CD14-positive monocyte (primary cell): ENCODE results near the gene CTTN. TPM values are rescaled to one million over a fixed set of nuclear protein-coding genes. Genes with fewer than 3 reads are reported as not detected.
A peak's percentile ranks its signal among the peaks of the same experiment; 100 is the strongest.

ENCODE experiments used
- DNase-seq, 3 donors: peaks; one replicate each; pipeline ENCODE4 v3.0.0-alpha.2; 2011 to 2022
- H2AFZ ChIP-seq: 2 replicates; pipeline ENCODE4 v1.6.0; 2012; ENCODE audit warnings: mild to moderate bottlenecking, low read depth, low read length, inconsistent platforms; ENCODE audit not compliant: insufficient read depth, poor library complexity, severe bottlenecking
- H3K27ac ChIP-seq, 2 donors: 1 replicate in 1 of 2; 2 replicates in 1 of 2; pipeline ENCODE4 v1.5.1; 2012 to 2013; ENCODE audit warnings: low read length in 2 of 2, control low read depth in 1 of 2, inconsistent platforms in 1 of 2, low read depth in 1 of 2, mild to moderate bottlenecking in 1 of 2
- H3K27me3 ChIP-seq, 2 donors: one replicate each; pipeline versions ENCODE4 v1.6.0 to v1.6.1; 2011 to 2013; ENCODE audit warnings: low read length in 2 of 2; ENCODE audit not compliant: control insufficient read depth in 2 of 2, insufficient read depth in 2 of 2
- H3K36me3 ChIP-seq, 2 donors: replicated peaks in 1 of 2; 1 replicate in 1 of 2; 2 replicates in 1 of 2; pipeline versions ENCODE4 v1.5.1 to v1.6.1; 2012 to 2013; ENCODE audit warnings: low read length in 2 of 2, control low read depth in 1 of 2, inconsistent platforms in 1 of 2, mild to moderate bottlenecking in 1 of 2; ENCODE audit not compliant: insufficient read depth in 2 of 2, control insufficient read depth in 1 of 2
- H3K4me1 ChIP-seq, 2 donors: 1 replicate in 1 of 2; 2 replicates in 1 of 2; pipeline versions ENCODE4 v1.5.1 to v1.6.1; 2012 to 2013; ENCODE audit warnings: low read length in 2 of 2, control low read depth in 1 of 2, inconsistent platforms in 1 of 2, mild to moderate bottlenecking in 1 of 2, moderate library complexity in 1 of 2; ENCODE audit not compliant: insufficient read depth in 2 of 2, control insufficient read depth in 1 of 2
- H3K4me2 ChIP-seq: replicated peaks from 2 replicates; pipeline ENCODE3; 2012; ENCODE audit warnings: low read length, moderate library complexity, mild to moderate bottlenecking; ENCODE audit not compliant: poor library complexity, severe bottlenecking; ENCODE audit errors: extremely low read depth
- H3K4me3 ChIP-seq, 3 experiments: fragments of 200-600 bp in 1 of 3; sonication (generic) in 1 of 3; replicated peaks in 1 of 3; 1 replicate in 2 of 3; 2 replicates in 1 of 3; pipeline ENCODE4 v1.5.1; 2011 to 2013; ENCODE audit warnings: low read length in 3 of 3, mild to moderate bottlenecking in 3 of 3, control low read depth in 2 of 3, low read depth in 2 of 3, inconsistent platforms in 1 of 3, moderate library complexity in 1 of 3
- H3K79me2 ChIP-seq: 2 replicates; pipeline ENCODE4 v1.6.0; 2012; ENCODE audit warnings: mild to moderate bottlenecking, control low read depth, inconsistent platforms, low read length, moderate library complexity; ENCODE audit not compliant: insufficient read depth
- H3K9ac ChIP-seq: 2 replicates; pipeline ENCODE4 v1.6.0; 2017; ENCODE audit warnings: low read length, mild to moderate bottlenecking; ENCODE audit not compliant: insufficient read depth, poor library complexity, severe bottlenecking
- H3K9me3 ChIP-seq, 2 donors: replicated peaks in 1 of 2; 1 replicate in 1 of 2; 2 replicates in 1 of 2; pipeline versions ENCODE4 v1.5.1 to v1.6.1; 2012 to 2013; ENCODE audit warnings: low read length in 2 of 2, control low read depth in 1 of 2; ENCODE audit not compliant: control insufficient read depth in 1 of 2, insufficient read depth in 1 of 2
- H4K20me1 ChIP-seq: 2 replicates; pipeline ENCODE4 v1.6.0; 2012; ENCODE audit warnings: mild to moderate bottlenecking, low read length, control low read depth, moderate library complexity; ENCODE audit not compliant: insufficient read depth
- H3K27ac Mint-ChIP-seq, 7 donors: one replicate each; pipeline ENCODE4 v1.8.0; 2020; ENCODE audit warnings: mild to moderate bottlenecking in 7 of 7, mixed read lengths in 7 of 7, moderate library complexity in 6 of 7, inconsistent platforms in 2 of 7
- H3K27me3 Mint-ChIP-seq, 3 donors: one replicate each; pipeline ENCODE4 v1.8.0; 2021 to 2022; ENCODE audit warnings: low read depth in 3 of 3, mild to moderate bottlenecking in 3 of 3, mixed read lengths in 3 of 3, moderate library complexity in 3 of 3, inconsistent platforms in 1 of 3
- H3K36me3 Mint-ChIP-seq, 2 donors: one replicate each; pipeline ENCODE4 v1.8.0; 2020; ENCODE audit warnings: mixed read lengths in 2 of 2, inconsistent platforms in 1 of 2, mild to moderate bottlenecking in 1 of 2
- H3K4me1 Mint-ChIP-seq: one replicate; pipeline ENCODE4 v1.8.0; 2020; ENCODE audit warnings: mild to moderate bottlenecking, mixed read lengths
- H3K4me3 Mint-ChIP-seq, 2 donors: one replicate each; pipeline ENCODE4 v1.8.0; 2020; ENCODE audit warnings: mild to moderate bottlenecking in 2 of 2, mixed read lengths in 2 of 2, moderate library complexity in 1 of 2
- H3K9me3 Mint-ChIP-seq, 7 donors: one replicate each; pipeline ENCODE4 v1.8.0; 2020 to 2022; ENCODE audit warnings: mixed read lengths in 7 of 7, mild to moderate bottlenecking in 6 of 7, moderate library complexity in 6 of 7, inconsistent platforms in 2 of 7
- WGBS: methylation state at CpG from one replicate; pipeline ENCODE4 v1.1.5; 2013; ENCODE audit warnings: missing lambda C conversion rate; ENCODE audit not compliant: insufficient coverage; 5-methylcytosine and 5-hydroxymethylcytosine counted together
- intact Hi-C, 2 donors: fragments of 100-400 bp; cut with micrococcal nuclease; formaldehyde crosslinking; loops; one replicate each; pipeline versions ENCODE4 v1.15.0 to v1.15.1; 2023
- polyA plus RNA-seq, 3 donors: library from polyadenylated mRNA; depleted of rRNA in 1 of 3; unstranded in 2 of 3; stranded (reverse) in 1 of 3; fragments of 300-500 nt in 2 of 3; fragments of >200 nt in 1 of 3; fragmentation: Illumina TruSeq in 2 of 3; gene quantifications; 1 replicate in 2 of 3; 2 replicates in 1 of 3; pipeline ENCODE4 v1.2.3, GENCODE V29; 2012 to 2021
- TF ChIP-seq, protein P1 (sequence below): fragments of 200-600 bp; IDR thresholded peaks from one replicate; pipeline ENCODE4 v1.8.0; 2022; ENCODE audit warnings: antibody characterized with exemption, mild to moderate bottlenecking

CTTN gene
- polyA plus RNA-seq, 3 donors = 0.05 to 0.11 TPM; not detected in 1

DNA sequence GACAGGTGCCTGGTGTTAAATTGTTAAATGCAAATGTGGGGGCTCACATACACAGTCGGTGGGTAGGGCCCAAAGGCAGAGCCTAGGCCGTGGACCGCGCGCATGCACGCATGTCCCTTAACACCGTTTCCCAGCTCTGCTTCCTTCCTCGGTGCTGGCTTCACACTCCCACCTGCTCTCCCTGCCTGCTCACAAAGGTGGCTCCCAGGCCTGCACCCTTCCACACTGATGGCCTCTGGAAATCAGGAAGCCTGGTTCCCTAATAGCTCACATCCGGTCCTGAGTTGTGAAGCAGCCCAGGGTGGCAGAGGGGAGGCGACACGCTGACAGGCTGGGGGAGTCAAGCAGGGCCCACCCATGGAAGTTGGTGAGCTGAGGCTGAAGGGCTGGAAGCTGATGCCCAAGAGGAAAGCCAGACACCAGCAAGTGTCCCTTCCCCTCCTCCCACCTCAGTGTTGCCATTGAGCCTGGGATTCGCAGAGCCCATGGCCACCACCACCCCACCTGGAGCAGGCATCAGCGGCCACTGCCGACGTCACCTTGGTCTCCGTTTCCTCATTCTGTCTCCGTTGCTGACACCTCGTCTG is 13.7 kb upstream of the CTTN start:
- no peaks in the 10 kb centered on the region for H3K79me2 ChIP-seq
- peaks cover 29 to 37% (median 32%) of the 10 kb centered on the region in 3 donors for H3K27me3 Mint-ChIP-seq
- H3K4me3 ChIP-seq = no peak overlapping the region
- H3K4me1 Mint-ChIP-seq = peaks cover 4% of the 10 kb centered on the region
- H3K36me3 Mint-ChIP-seq = peaks cover 45 to 59% of the 10 kb centered on the region in 2 donors
- H3K27me3 ChIP-seq = peaks cover 12 to 20% of the 10 kb centered on the region in 2 donors
- no peak overlapping the region for H2AFZ ChIP-seq
- H3K9ac ChIP-seq = no peak overlapping the region
- H3K4me3 Mint-ChIP-seq = no peak overlapping the region
- no peak overlapping the region for H3K4me2 ChIP-seq
- TF ChIP-seq, protein P1, sequence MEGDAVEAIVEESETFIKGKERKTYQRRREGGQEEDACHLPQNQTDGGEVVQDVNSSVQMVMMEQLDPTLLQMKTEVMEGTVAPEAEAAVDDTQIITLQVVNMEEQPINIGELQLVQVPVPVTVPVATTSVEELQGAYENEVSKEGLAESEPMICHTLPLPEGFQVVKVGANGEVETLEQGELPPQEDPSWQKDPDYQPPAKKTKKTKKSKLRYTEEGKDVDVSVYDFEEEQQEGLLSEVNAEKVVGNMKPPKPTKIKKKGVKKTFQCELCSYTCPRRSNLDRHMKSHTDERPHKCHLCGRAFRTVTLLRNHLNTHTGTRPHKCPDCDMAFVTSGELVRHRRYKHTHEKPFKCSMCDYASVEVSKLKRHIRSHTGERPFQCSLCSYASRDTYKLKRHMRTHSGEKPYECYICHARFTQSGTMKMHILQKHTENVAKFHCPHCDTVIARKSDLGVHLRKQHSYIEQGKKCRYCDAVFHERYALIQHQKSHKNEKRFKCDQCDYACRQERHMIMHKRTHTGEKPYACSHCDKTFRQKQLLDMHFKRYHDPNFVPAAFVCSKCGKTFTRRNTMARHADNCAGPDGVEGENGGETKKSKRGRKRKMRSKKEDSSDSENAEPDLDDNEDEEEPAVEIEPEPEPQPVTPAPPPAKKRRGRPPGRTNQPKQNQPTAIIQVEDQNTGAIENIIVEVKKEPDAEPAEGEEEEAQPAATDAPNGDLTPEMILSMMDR = no peak
- H3K27ac Mint-ChIP-seq = no peak overlapping the region
- H3K4me1 ChIP-seq = no peaks in the 10 kb centered on the region
- no peak for DNase-seq
- peaks cover 35 to 48% of the 10 kb centered on the region in 2 donors for H3K36me3 ChIP-seq
- intact Hi-C loops = no loop called here
- H3K9me3 ChIP-seq = no peaks in the 10 kb centered on the region
- WGBS = 98% methylated on average over 18 of the region's 18 CpGs
- no peak overlapping the region for H3K27ac ChIP-seq
- peaks cover 0 to 9% (median 0%) of the 10 kb centered on the region in 7 donors for H3K9me3 Mint-ChIP-seq
- peaks cover 42% of the 10 kb centered on the region for H4K20me1 ChIP-seq

DNA sequence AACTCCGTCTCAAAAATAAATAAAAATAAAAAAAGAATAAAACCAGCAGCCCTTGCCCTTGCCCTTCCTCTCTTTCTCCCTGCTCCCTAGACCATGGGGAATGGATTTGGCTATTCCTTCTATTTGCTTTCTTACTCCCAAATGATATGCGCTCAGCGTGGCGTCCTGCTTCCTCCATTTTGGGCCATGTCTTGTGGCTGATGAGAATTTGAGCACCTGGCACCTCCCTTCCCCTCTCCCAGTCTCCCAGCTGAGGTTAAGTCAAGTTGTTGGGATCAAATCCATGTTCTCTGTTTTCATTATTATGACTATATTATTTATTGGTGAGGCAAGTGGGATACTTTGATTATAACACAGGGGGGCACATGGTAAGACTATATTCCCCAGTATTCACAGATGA is 10.8 kb upstream of the CTTN start:
- intact Hi-C loops = no loop called here
- WGBS = no CpG with 5 or more reads among the region's 4 CpGs

More for the DNA sequence above, 10.8 kb upstream of the CTTN start:
- Histone ChIP-seq H3K9ac (no peak overlapping the region), H3K27me3 (peaks cover 32 to 48% of the 10 kb centered on the region in 2 donors), H4K20me1 (peaks cover 27% of the 10 kb centered on the region), H2AFZ (no peak overlapping the region), H3K36me3 (peaks cover 22 to 26% of the 10 kb centered on the region in 2 donors), H3K27ac (no peak overlapping the region), H3K4me1 (no peaks in the 10 kb centered on the region), H3K4me3 (no peak overlapping the region), H3K9me3 (no peaks in the 10 kb centered on the region), H3K4me2 (no peak overlapping the region), H3K79me2 (no peaks in the 10 kb centered on the region)
- H3K4me1 Mint-ChIP-seq = peaks cover 4% of the 10 kb centered on the region
- peaks cover 53 to 63% (median 60%) of the 10 kb centered on the region in 3 donors for H3K27me3 Mint-ChIP-seq
- peak overlapping the region in 1 of 2 donors; percentile 55 for H3K4me3 Mint-ChIP-seq
- H3K9me3 Mint-ChIP-seq = peaks cover 0 to 8% (median 0%) of the 10 kb centered on the region in 7 donors
- DNase-seq = no peak
- peak overlapping the region in 1 of 7 donors; percentile 57 for H3K27ac Mint-ChIP-seq
- peaks cover 25 to 33% of the 10 kb centered on the region in 2 donors for H3K36me3 Mint-ChIP-seq
- TF ChIP-seq, protein P1 = no peak
